Left renal cortex interstitium (tissue), 4 donors: ENCODE results near the gene CCDC152. TPM values are rescaled to one million over a fixed set of nuclear protein-coding genes. Genes with fewer than 3 reads are reported as not detected.

ENCODE experiments used
- DNase-seq, 4 donors: peaks; one replicate each; pipeline ENCODE4 v3.0.0-alpha.2; 2013; ENCODE audit warnings: low read depth in 4 of 4, low spot score in 2 of 4, missing footprints in 1 of 4
- polyA plus RNA-seq, 4 donors: library from polyadenylated mRNA; unstranded; fragments of 120-200 nt; gene quantifications; one replicate each; pipeline ENCODE4 v1.2.1, GENCODE V29; 2013; ENCODE audit not compliant: insufficient read length in 4 of 4

The CCDC152 gene
- polyA plus RNA-seq, 4 donors = 10.0 to 16.3 (median 12.8) TPM

DNA sequence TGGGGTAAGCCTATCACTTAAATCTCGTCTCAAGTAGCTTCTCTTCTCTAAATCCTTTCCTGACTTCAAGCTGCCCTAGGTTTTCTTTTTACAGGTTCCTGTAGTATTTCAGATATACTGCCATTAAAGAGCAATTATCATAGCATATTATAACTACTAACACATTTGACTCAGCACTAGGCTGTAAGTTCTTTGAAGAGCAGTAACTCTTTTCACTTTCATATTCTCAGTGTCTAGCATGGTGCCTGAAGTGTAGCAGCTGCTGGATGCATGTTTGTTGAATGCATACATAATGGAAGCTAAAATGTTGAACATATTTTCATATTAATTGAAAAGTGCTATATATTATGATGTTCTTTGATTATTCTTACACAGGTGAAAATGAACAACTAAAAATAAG is 22.5 kb downstream of the CCDC152 start:
- DNase-seq = no peak

DNA sequence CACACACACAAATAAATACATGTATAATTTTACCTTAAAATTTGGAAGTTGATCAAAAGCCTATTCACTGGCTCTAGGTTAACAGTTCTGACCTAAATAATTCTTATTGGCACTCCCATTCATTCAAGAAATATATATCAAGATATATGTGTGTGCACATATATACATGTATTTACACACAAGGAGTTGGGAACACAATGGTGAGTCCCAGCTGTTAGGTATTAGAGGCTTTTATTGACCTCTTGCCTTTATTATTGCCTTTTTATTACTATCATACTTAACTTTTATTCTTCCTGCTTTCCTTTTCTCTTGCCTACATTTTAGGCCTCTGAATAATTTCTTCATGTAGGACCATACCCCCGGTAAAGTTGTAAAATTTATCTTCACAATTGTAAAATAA is 25.0 kb downstream of the CCDC152 start:
- no peak for DNase-seq

GRCh38 chr5:42784132-42784531 is 27.5 kb downstream of the CCDC152 start:
- no peak for DNase-seq

DNA sequence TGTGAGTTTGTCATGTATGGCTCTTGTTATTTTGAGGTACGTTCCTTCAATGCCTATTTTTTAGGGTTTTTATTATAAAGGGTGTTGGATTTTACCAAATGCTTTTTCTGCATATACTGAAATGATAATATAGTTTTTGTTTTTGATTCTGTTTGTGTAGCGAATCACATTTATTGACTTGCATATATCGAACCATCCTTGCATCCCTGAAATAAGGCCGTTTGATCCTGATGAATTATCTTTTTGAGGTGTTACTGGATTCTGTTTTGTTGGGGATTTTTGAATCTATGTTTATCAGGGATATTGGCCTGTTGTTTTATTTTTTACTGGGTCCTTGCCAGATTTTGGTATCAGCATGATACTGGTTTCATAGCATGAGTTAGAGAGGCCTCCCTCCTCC is 29.1 kb downstream of the CCDC152 start:
- DNase-seq = no peak

DNA sequence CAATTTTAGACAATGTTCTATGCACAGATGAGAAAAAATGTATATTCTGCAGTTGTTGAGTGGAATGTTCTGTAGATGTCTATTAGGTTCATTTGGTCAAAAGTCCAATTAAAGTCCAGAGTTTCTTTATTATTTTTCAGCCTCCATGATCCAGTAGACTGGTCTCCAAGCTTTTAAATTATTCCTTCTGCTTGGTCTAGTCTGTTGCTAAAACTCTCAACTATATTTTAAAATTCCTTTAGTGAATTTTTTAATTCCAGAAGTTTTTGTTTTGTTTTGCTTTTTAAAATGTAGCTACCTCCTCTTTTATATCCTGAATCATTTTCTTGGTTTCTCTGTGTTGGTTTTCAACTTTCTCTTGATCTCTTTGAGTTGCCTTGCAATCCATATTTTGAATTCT is 30.5 kb downstream of the CCDC152 start:
- no peak for DNase-seq

DNA sequence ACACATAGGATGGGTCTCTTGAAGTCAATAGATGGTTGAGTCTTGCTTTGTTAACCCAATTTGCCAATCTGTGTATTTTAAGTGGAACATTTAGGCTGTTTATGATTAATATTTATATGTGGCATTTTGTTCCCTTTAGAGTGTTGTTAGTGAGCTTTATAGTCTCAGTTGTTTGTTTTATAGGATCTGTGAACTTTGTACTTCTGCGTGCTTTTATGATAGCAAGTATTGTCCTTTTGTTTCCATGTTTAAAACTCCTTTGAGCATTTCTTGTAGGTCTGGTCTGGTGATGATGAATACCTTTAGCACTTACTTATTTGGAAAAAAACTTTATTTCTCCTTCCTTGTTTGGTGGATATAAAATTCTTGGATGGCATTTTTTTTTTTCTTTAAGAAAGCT is 31.2 kb downstream of the CCDC152 start:
- no peak for DNase-seq

DNA sequence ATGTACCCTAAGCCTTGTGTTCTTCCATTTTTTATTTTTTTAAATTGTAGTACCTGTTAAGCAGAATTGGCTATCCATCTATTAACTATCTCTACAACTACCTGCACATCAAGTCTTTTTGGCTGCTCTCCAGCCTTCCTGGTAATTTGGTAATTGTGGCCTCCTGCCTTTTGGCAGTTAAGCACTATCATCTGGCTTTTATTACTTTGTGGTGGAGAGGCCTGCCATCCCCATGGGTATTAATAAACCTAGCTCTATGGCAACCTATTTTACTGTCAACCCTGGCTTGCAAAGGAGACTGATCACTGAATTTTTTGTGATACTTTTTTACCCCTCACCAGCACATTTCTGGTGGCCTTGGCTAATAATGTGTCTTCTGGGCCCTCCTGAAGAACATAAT is 34.5 kb downstream of the CCDC152 start:
- DNase-seq = no peak

- no peak for DNase-seq
Observed at GRCh38 chr5:42798284-42799240, 41.9 kb downstream of the CCDC152 start.

GRCh38 chr5:42799241-42799608 is 42.6 kb downstream of the CCDC152 start:
- DNase-seq = no peak

DNA sequence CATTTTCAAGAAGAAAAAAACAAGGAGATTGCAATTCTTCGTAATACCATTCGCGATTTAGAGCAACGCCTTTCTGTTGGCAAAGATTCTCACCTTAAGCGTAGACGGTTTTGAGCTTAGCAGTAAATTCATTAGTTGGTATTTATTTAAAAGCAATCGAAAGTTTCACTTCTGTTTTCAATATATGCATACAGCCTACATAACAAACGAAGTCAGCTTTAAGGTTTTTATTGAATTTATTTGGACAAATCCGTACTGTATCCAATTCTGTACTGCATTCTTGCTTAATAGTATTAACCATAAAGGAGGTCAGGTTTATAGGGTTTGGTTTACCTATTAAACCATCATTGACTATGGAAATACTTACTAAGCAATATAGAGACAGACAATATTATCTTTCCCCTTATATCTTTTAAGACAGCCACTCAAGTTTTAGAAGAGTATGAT is 43.1 kb downstream of the CCDC152 start:
- DNase-seq = no peak

GRCh38 chr5:42800748-42801330 is 44.2 kb downstream of the CCDC152 start:
- no peak for DNase-seq

DNA sequence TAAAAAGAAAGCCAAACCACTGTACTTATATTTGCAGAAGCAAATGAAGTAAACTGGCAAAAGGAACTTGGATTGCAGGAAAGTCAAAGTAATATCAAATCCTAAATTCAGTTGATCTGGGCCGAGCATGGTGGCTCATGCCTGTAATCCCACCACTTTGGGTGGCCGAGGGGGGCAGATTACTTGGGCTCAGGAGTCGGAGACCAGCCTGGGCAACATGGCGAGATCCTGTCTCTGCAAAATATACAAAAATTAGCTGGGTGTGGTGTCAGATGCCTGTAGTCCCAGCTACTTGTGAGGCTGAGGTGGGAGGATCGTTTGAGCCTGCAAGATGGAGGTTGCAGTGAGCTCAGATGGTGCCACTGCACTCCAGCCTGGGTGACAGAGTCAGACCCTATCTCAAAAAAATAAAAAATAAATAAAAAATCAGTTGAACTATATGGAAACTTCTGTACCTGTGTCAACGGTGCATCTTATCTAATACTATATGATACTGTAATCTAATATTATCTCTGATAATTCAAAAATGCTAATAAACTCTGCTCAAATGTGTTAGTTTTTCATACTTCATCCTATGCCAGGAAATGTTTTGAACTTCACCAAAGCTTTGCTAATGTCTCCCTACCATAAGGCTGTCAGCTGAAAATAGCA is 45.0 kb downstream of the CCDC152 start:
- no peak for DNase-seq

- DNase-seq = no peak
Observed at GRCh38 chr5:42804717-42805339, 48.2 kb downstream of the CCDC152 start.

DNA sequence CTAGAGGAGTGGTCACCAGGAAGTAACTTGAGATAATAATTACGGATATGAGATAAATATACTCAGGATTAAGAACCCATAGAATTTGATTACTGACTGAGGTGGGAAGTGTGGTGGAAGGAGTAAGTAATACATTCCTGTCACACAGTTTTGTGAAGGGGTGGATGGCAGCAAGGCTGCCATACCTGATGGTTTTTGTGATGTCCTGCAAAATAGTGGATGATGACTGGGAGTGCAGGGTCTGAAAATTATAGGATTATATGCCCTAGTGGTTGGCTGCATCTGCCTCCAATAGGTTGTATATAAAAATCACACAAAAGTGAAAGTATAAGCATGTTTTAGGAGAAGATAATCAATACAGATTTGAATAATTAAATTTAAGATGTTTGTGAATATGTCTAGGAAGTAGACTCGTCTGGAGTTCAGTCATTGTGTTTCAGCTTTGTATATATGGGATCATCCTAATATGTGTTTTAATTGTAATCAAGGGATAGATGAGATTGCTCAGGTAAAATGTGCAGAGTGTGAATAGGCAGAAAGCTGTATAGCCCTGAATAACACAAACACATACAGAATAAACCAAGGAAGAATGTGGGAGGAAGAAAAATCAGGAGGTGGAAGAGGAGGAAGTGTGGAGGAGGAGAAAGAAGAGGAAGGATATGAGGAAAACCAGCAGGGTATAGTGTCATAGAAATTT is 49.5 kb downstream of the CCDC152 start:
- DNase-seq = no peak

GRCh38 chr5:42806701-42807262 is 50.2 kb downstream of the CCDC152 start:
- DNase-seq = no peak

DNA sequence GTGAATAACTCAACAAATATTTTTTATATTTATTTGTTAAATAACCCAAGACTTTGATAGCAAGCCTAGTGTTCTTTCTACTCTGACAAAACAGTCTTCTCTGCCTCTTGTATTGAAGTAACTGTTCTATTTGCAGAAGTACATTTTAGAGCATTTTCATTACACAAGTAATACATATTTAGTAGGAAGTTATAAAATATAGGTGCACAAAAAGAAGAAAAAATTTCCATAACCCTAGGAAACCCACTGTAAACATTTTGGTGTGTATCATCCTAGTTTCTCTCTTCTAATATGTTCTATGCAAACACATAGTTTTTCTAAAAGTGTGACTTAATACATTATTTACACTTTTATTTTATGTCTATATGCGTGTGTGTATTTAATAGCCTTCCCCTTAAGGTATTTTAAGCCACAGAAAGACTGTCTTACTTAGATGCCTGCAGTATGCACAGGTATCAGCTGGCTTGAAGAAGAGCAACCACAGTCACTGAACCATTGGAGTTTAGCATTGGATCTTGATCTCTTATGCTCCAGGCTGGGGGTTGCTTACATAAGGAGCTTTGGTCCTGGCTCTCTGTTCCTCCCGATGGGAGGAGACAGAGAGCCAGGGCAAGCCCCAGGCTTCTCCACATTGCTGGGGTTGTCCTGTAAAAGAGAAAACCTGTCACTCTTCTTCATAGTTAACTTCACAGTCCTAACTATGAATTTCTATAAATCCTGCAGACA is 51.3 kb downstream of the CCDC152 start:
- DNase-seq = no peak

- DNase-seq = no peak
Observed at GRCh38 chr5:42808888-42809611, 52.4 kb downstream of the CCDC152 start.

- DNase-seq = peak in 1 of 4 donors; percentile 31
Observed at GRCh38 chr5:42810834-42811590, 54.4 kb downstream of the CCDC152 start.
